ENCODE results near the gene TAMALIN. TPM values are rescaled to one million over a fixed set of nuclear protein-coding genes. Genes with fewer than 3 reads are reported as not detected.

Gene TAMALIN
- total RNA-seq, 1 experiment from 2014 or later: 0.58 TPM

DNA sequence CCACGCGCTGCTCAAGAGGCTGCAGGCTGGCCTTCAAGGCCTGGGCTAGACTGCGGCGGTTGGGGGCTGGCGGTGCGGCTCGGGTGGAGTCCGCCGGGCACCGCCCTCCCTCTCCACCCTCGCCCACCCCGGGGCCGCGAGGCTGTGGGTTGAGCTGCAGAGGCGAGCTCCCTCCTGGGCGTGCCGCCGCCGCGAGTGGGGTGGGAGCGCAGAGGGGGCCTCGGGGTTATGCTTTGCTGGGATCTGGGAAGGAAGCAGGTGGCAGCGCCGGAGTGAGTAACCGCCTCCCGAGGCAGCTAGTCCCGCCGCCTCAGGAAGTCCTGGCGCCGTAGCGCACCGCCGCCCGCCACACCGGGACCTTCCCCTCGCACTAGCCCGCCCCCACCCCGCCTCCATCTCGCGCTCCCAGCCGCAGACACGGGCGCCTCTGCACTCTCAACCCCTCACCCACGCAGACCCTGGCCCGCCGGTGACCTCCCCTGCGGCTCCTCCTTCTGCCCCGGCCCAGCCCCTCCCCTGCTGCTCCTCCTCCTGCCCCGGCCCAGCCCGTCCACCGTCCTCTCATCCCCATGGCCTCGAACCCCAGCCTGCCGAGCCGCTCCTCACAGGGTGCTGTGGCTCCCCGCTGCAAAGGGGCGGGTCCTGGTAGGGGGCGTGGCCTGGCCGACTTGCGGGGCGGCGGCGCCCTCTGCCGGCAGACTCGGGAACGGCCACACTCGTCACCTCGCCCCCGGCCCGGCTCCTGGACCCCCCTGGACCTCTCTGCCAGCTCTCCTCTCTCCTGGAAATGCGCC, 16.6 kb downstream of the TAMALIN start:
- ChIA-PET POLR2A (ENCODE audit: unreplicated experiment) (no interaction called here), CTCF (interaction anchor here (0.6 to 2.1 kb wide), 10 partner anchors 9 to 856 kb away, joined by 3 to 16 read pairs (median 4); no protein-coding TSS in a partner anchor)
- Histone ChIP-seq H3K4me3 (ENCODE audit: low read length) (peak overlapping the region; percentile 79), H3K9me2 (replicated peaks; ENCODE audit: low read length) (no peaks in the 10 kb centered on the region), H3K27me3 (ENCODE audit: low read length) (no peaks in the 10 kb centered on the region), H4K20me1 (ENCODE audit: low read length) (no peaks in the 10 kb centered on the region), H3F3A (ENCODE audit: low read length, unreplicated experiment) (no peaks in the 10 kb centered on the region), H3K27ac (ENCODE audit: low read length) (no peak overlapping the region), H3K9me3 (ENCODE audit: low read length) (no peaks in the 10 kb centered on the region), H3K4me2 (ENCODE audit: low read length) (peak overlapping the region; percentile 99), H3K79me2 (ENCODE audit: low read length) (no peaks in the 10 kb centered on the region), H3K4me1 (ENCODE audit: insufficient read depth, low read length) (peaks cover 18% of the 10 kb centered on the region), H3K36me3 (ENCODE audit: low read depth, low read length) (no peaks in the 10 kb centered on the region), H2AFZ (ENCODE audit: low read length) (peak overlapping the region; percentile 96), H3K9ac (ENCODE audit: low read length) (peak overlapping the region; percentile 27; the same call in 1 of the 2 replicates)
- BruUV-seq (replicated peaks): no TSS peak
- intact Hi-C loops (cut with micrococcal nuclease): loop anchor here (1.0 to 2.0 kb wide), 2 partner anchors 19 to 133 kb away; no protein-coding TSS in a partner anchor
- TF ChIP-seq, protein P1, sequence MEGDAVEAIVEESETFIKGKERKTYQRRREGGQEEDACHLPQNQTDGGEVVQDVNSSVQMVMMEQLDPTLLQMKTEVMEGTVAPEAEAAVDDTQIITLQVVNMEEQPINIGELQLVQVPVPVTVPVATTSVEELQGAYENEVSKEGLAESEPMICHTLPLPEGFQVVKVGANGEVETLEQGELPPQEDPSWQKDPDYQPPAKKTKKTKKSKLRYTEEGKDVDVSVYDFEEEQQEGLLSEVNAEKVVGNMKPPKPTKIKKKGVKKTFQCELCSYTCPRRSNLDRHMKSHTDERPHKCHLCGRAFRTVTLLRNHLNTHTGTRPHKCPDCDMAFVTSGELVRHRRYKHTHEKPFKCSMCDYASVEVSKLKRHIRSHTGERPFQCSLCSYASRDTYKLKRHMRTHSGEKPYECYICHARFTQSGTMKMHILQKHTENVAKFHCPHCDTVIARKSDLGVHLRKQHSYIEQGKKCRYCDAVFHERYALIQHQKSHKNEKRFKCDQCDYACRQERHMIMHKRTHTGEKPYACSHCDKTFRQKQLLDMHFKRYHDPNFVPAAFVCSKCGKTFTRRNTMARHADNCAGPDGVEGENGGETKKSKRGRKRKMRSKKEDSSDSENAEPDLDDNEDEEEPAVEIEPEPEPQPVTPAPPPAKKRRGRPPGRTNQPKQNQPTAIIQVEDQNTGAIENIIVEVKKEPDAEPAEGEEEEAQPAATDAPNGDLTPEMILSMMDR (conservative IDR thresholded peaks at IDR 0.05; ENCODE audit: low read depth, low read length): peak; percentile 93
- TF ChIP-seq EZH2phosphoT487 (IDR thresholded peaks at IDR 0.05; ENCODE audit: borderline replicate concordance, low read length): no peak
- peak; percentile 64 for ATAC-seq
- DNase-seq: peak; percentile 78

DNA sequence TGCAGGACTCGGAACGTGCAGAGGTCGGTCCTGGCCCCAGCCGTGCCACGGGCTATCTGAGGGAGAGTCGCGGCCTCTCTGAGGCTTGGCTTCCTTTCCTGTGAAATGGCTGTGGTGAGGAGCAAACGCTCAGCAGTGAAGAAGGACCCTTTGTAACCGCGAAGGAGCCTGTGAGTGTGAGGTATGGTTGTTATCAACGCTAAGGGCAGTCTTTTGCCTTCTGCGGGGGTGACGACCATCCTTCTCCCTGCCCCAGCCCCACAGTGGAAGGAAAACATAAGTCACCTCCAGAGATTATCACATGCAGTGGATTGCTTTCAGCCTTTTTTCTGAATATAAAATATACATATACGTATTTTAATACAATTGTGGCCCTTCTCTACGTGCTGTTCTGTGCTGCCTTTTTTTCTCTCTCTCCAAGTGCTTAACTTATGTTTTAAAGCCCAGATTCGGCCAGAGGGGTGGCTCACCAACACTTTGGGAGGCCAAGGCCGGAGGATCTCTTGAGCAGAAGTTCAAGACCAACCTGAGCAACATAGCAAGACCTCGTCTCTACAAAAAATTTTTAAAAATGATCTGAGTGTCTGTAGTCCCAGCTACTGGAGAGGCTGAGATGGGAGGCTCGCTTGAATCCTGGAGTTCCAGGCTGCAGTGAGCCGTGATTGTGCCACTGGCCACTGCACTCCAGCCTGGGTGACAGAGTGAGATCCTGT, 17.4 kb downstream of the TAMALIN start:
- no peaks in the 10 kb centered on the region for H3F3A ChIP-seq (ENCODE audit: low read length, unreplicated experiment)
- no peak for TF ChIP-seq EZH2phosphoT487 (IDR thresholded peaks at IDR 0.05; ENCODE audit: borderline replicate concordance, low read length)
- no peak for TF ChIP-seq EZH2 (IDR thresholded peaks at IDR 0.05; ENCODE audit: low read length, unreplicated experiment)
- TF ChIP-seq, protein P1 (conservative IDR thresholded peaks at IDR 0.05; ENCODE audit: low read depth, low read length): peak; percentile 34; the same call in 1 of the 2 replicates
- BruUV-seq (replicated peaks): no TSS peak
- H4K20me1 ChIP-seq (ENCODE audit: low read length): no peaks in the 10 kb centered on the region
- no peaks in the 10 kb centered on the region for H3K9me3 ChIP-seq (ENCODE audit: low read length)
- no peaks in the 10 kb centered on the region for H3K36me3 ChIP-seq (ENCODE audit: low read depth, low read length)
- DNase-seq: no peak
- H3K4me1 ChIP-seq (ENCODE audit: insufficient read depth, low read length): peaks cover 18% of the 10 kb centered on the region
- H3K27ac ChIP-seq (ENCODE audit: low read length): no peak overlapping the region
- no peaks in the 10 kb centered on the region for H3K9me2 ChIP-seq (replicated peaks; ENCODE audit: low read length)
- intact Hi-C loops (cut with micrococcal nuclease): loop anchor here (1.0 to 2.0 kb wide), 3 partner anchors 20 to 133 kb away; no protein-coding TSS in a partner anchor
- no peaks in the 10 kb centered on the region for H3K79me2 ChIP-seq (ENCODE audit: low read length)
- CTCF ChIA-PET: interaction anchor here (0.6 to 2.1 kb wide), 7 partner anchors 9 to 855 kb away, joined by 3 to 20 read pairs (median 7); no protein-coding TSS in a partner anchor
- POLR2A ChIA-PET (ENCODE audit: unreplicated experiment): no interaction called here
- H3K4me2 ChIP-seq (ENCODE audit: low read length): peak overlapping the region; percentile 99
- H3K27me3 ChIP-seq (ENCODE audit: low read length): no peaks in the 10 kb centered on the region
- peak overlapping the region; percentile 79 for H3K4me3 ChIP-seq (ENCODE audit: low read length)
- H3K9ac ChIP-seq (ENCODE audit: low read length): 0 out of 2 replicates have a peak overlapping the region, but pooled peaks have one; percentile 27
- ATAC-seq: no peak
- peak overlapping the region; percentile 96 for H2AFZ ChIP-seq (ENCODE audit: low read length)
